SJSA1 (cell line): ENCODE measurements around the gene SCNN1G. TPM values are rescaled to one million over a fixed set of nuclear protein-coding genes. Genes with fewer than 3 reads are reported as not detected.

Experiments
- DNase-seq, 2 experiments: peaks; one replicate each; pipeline ENCODE4 v3.0.0-alpha.2; 2015 to 2020; ENCODE audit warnings: low spot score in 2 of 2, low read depth in 1 of 2
- H3K27ac ChIP-seq: fragments of 250-450 bp; sonication (Bioruptor Pico); 2 replicates; pipeline ENCODE4 v1.5.1; 2020; ENCODE audit warnings: mild to moderate bottlenecking, moderate library complexity
- H3K27me3 ChIP-seq: fragments of 250-450 bp; sonication (Bioruptor Pico); replicated peaks from 2 replicates; pipeline ENCODE4 v1.5.1; 2020; ENCODE audit warnings: mild to moderate bottlenecking, moderate library complexity
- H3K36me3 ChIP-seq: fragments of 250-450 bp; sonication (Bioruptor Pico); 2 replicates; pipeline ENCODE4 v1.5.1; 2020; ENCODE audit warnings: mild to moderate bottlenecking
- H3K4me1 ChIP-seq: fragments of 250-450 bp; sonication (Bioruptor Pico); replicated peaks from 2 replicates; pipeline ENCODE4 v1.6.1; 2021; ENCODE audit warnings: mild to moderate bottlenecking
- H3K4me3 ChIP-seq: fragments of 250-450 bp; sonication (Bioruptor Pico); 2 replicates; pipeline ENCODE4 v1.5.1; 2020; ENCODE audit warnings: mild to moderate bottlenecking
- H3K9me3 ChIP-seq: fragments of 250-450 bp; sonication (Bioruptor Pico); replicated peaks from 2 replicates; pipeline ENCODE4 v1.5.1; 2020; ENCODE audit warnings: mild to moderate bottlenecking
- total RNA-seq: library from RNA; depleted of rRNA; stranded (reverse); fragments of >200 nt; shearing (Covaris generic); gene quantifications from 2 replicates; pipeline ENCODE4 v1.2.3, GENCODE V29; 2014; rRNA removed

SCNN1G gene
- total RNA-seq, 1 experiment from 2014 or later = not detected

GRCh38 chr16:23254338-23254737 lies 71.8 kb downstream of the SCNN1G start:
- Histone ChIP-seq H3K4me3 (no peak overlapping the region), H3K27ac (no peak overlapping the region), H3K4me1 (0 out of 2 replicates have a peak, but pooled peaks cover 6% of the 10 kb centered on the region), H3K9me3 (no peaks in the 10 kb centered on the region), H3K27me3 (no peaks in the 10 kb centered on the region), H3K36me3 (no peaks in the 10 kb centered on the region)
- DNase-seq = peak; percentile 60 to 75

GRCh38 chr16:23255000-23255399 lies 72.5 kb downstream of the SCNN1G start:
- Histone ChIP-seq H3K9me3 (no peaks in the 10 kb centered on the region), H3K27ac (no peak overlapping the region), H3K27me3 (no peaks in the 10 kb centered on the region), H3K36me3 (no peaks in the 10 kb centered on the region), H3K4me3 (no peak overlapping the region), H3K4me1 (0 out of 2 replicates have a peak, but pooled peaks cover 6% of the 10 kb centered on the region)
- no peak for DNase-seq

- no peaks in the 10 kb centered on the region for H3K36me3 ChIP-seq
- H3K27me3 ChIP-seq = no peaks in the 10 kb centered on the region
- no peak for DNase-seq
- 0 out of 2 replicates have a peak, but pooled peaks cover 6% of the 10 kb centered on the region for H3K4me1 ChIP-seq
- no peaks in the 10 kb centered on the region for H3K9me3 ChIP-seq
- no peak overlapping the region for H3K27ac ChIP-seq
- no peak overlapping the region for H3K4me3 ChIP-seq
Measured at GRCh38 chr16:23256440-23256839, 73.9 kb downstream of the SCNN1G start.

- Histone ChIP-seq H3K9me3 (no peaks in the 10 kb centered on the region), H3K27ac (no peak overlapping the region), H3K36me3 (no peaks in the 10 kb centered on the region), H3K4me3 (no peak overlapping the region), H3K27me3 (no peaks in the 10 kb centered on the region), H3K4me1 (0 out of 2 replicates have a peak, but pooled peaks cover 6% of the 10 kb centered on the region)
- DNase-seq = no peak
Measured at GRCh38 chr16:23257682-23258081, 75.1 kb downstream of the SCNN1G start.

- no peak overlapping the region for H3K27ac ChIP-seq
- H3K9me3 ChIP-seq = no peaks in the 10 kb centered on the region
- H3K4me3 ChIP-seq = no peak overlapping the region
- H3K4me1 ChIP-seq = 0 out of 2 replicates have a peak, but pooled peaks cover 6% of the 10 kb centered on the region
- DNase-seq = no peak
- H3K27me3 ChIP-seq = no peaks in the 10 kb centered on the region
- H3K36me3 ChIP-seq = no peaks in the 10 kb centered on the region
Measured at GRCh38 chr16:23258919-23259237, 76.3 kb downstream of the SCNN1G start.

Other genes with a start within 250 kb of the SCNN1G start
- 4.1 and 6.1 TPM in 2 replicates for gene USP31, start 33.3 kb upstream of the SCNN1G start, total RNA-seq
- not detected in 2 replicates for gene SCNN1B, start 119.6 kb downstream of the SCNN1G start, total RNA-seq